ENCODE results near the gene SLC17A9. TPM values are rescaled to one million over a fixed set of nuclear protein-coding genes. Genes with fewer than 3 reads are reported as not detected.

SLC17A9 gene
- not detected for total RNA-seq

DNA sequence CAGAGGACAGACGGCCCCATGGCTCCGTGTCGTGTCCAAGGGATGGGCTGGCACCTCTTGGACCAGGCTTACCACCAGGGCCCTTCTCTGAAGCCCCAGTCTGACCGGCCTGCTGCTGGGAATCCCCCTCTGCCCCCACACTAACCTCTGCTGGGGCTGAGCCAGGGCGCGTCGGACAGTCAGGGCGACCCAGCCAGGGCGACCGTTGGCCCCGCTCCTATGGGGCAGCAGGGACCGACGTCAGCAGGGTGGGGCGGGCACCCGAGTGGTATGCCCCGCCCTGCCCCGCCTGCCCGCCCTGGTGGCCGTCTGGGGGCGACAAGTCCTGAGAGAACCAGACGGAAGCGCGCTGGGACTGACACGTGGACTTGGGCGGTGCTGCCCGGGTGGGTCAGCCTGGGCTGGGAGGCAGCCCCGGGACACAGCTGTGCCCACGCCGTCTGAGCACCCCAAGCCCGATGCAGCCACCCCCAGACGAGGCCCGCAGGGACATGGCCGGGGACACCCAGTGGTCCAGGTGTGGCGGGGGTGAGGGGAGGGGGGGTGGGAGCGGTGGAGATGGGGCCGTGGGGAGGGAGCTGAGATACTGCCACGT, at the start of gene SLC17A9:
Gene SLC17A9, plus strand, starts transcription at position 337 of the 595 bp plus-strand sequence. Its CDS starts 122 bp downstream, at position 459.
- no peaks in the 10 kb centered on the region for H3K27me3 ChIP-seq (ENCODE audit: control insufficient read depth in 3 of 3, insufficient read depth in 3 of 3, low read length in 3 of 3)
- no peak within 1 kb of the TSS for H3K27ac ChIP-seq (ENCODE audit: low read depth, low read length)
- H3K9me3 ChIP-seq (ENCODE audit: control insufficient read depth in 3 of 3, low read length in 3 of 3) = no peaks in the 10 kb centered on the region
- peak within 1 kb of the TSS; percentile 50 to 65 (median 62) for H3K9ac ChIP-seq (ENCODE audit: low read depth in 1 of 3, low read length in 3 of 3)
- peak within 1 kb of the TSS; percentile 48 to 54 (median 52) for H3K4me3 ChIP-seq (ENCODE audit: low read length in 3 of 3)
- peaks cover 13 to 41% (median 38%) of the 10 kb centered on the region in 3 donors for H3K4me1 ChIP-seq (ENCODE audit: control insufficient read depth in 3 of 3, insufficient read depth in 3 of 3, low read length in 3 of 3)
- H3K36me3 ChIP-seq (ENCODE audit: control insufficient read depth in 3 of 3, insufficient read depth in 3 of 3, low read length in 3 of 3) = peaks cover 16 to 24% (median 23%) of the 10 kb centered on the region in 3 donors

DNA sequence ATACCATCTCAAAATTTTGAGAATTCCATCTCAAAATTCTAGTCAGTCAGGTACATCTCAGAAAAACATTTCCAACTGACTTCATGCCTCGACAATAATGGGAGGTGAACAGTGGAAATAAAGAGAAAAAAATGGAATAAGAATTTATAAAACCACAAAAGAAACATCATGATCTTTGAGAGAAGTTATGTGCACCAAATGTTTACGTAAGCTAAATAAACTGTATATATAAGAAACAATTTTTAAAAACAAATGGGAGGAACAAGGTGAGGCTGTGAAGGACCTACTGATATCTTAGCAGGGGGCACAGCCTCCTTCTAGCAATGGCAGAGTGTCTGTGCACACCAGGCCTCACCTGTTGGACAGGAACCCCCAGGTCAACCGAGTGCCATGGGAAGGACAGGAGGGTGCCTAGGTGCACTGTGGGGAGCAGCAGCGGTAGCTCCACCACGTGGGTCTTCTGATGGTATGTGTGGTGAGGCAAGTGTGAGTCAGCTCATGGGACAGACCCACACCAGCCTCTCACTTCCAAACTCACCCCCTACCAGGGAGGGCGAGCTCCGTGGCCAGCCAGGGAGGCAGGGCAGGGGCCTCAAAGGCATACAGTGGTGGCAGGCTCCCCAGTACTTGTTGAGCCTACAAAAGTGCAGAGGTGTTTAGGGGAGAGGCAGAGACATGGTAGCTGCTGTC, 49.4 kb upstream of the SLC17A9 start:
- Histone ChIP-seq H3K4me1 (ENCODE audit: control insufficient read depth in 3 of 3, insufficient read depth in 3 of 3, low read length in 3 of 3) (peaks cover 15 to 29% (median 29%) of the 10 kb centered on the region in 3 donors), H3K9ac (ENCODE audit: low read depth in 1 of 3, low read length in 3 of 3) (no peak overlapping the region), H3K4me3 (ENCODE audit: low read length in 3 of 3) (no peak overlapping the region), H3K27me3 (ENCODE audit: control insufficient read depth in 3 of 3, insufficient read depth in 3 of 3, low read length in 3 of 3) (peaks cover 0 to 13% (median 0%) of the 10 kb centered on the region in 3 donors), H3K36me3 (ENCODE audit: control insufficient read depth in 3 of 3, insufficient read depth in 3 of 3, low read length in 3 of 3) (peaks cover 47 to 64% (median 54%) of the 10 kb centered on the region in 3 donors), H3K27ac (ENCODE audit: low read depth, low read length) (no peak overlapping the region), H3K9me3 (ENCODE audit: control insufficient read depth in 3 of 3, low read length in 3 of 3) (no peaks in the 10 kb centered on the region)

DNA sequence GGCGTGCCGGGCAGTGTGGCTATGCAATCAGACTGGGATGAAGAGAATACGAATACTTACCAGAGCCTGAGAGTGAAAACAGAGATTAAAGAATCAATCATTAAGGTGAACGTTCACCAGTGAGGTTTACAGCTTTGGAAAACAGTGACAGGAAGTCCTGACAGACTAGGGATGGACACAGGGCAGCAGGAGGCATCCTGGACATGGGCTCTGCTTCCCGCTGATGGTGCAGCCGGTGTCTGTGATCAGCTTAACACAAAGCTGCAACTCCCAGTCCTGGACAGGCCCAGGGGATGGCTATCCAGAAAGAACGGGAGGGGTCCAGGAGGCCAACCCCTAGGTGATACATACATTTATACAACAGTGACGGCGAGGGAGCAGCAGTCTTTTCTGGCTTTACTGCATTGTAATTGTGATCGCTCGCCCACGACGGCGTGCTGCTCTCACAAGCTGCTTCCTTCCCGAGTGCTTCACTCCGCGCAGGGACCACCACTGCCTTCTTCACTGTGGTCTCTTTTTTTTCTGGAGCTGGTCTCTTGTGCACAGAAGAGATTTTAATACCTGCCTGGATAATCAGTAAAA, 46.9 kb upstream of the SLC17A9 start:
- H3K36me3 ChIP-seq (ENCODE audit: control insufficient read depth in 3 of 3, insufficient read depth in 3 of 3, low read length in 3 of 3) = peaks cover 71 to 89% (median 80%) of the 10 kb centered on the region in 3 donors

GRCh38 chr20:62906209-62906608, 46.3 kb upstream of the SLC17A9 start:
- H3K4me3 ChIP-seq (ENCODE audit: low read length in 3 of 3) = no peak overlapping the region
- peaks cover 75 to 90% (median 84%) of the 10 kb centered on the region in 3 donors for H3K36me3 ChIP-seq (ENCODE audit: control insufficient read depth in 3 of 3, insufficient read depth in 3 of 3, low read length in 3 of 3)
- H3K9me3 ChIP-seq (ENCODE audit: control insufficient read depth in 3 of 3, low read length in 3 of 3) = no peaks in the 10 kb centered on the region
- peaks cover 0 to 12% (median 11%) of the 10 kb centered on the region in 3 donors for H3K4me1 ChIP-seq (ENCODE audit: control insufficient read depth in 3 of 3, insufficient read depth in 3 of 3, low read length in 3 of 3)
- H3K27me3 ChIP-seq (ENCODE audit: control insufficient read depth in 3 of 3, insufficient read depth in 3 of 3, low read length in 3 of 3) = no peaks in the 10 kb centered on the region
- no peak overlapping the region for H3K27ac ChIP-seq (ENCODE audit: low read depth, low read length)
- peak overlapping the region in 1 of 3 donors; percentile 11 for H3K9ac ChIP-seq (ENCODE audit: low read depth in 1 of 3, low read length in 3 of 3)

More for the DNA sequence above, 46.9 kb upstream of the SLC17A9 start:
- Histone ChIP-seq H3K27me3 (ENCODE audit: control insufficient read depth in 3 of 3, insufficient read depth in 3 of 3, low read length in 3 of 3) (no peaks in the 10 kb centered on the region), H3K27ac (ENCODE audit: low read depth, low read length) (no peak overlapping the region), H3K9me3 (ENCODE audit: control insufficient read depth in 3 of 3, low read length in 3 of 3) (no peaks in the 10 kb centered on the region), H3K4me3 (ENCODE audit: low read length in 3 of 3) (no peak overlapping the region), H3K4me1 (ENCODE audit: control insufficient read depth in 3 of 3, insufficient read depth in 3 of 3, low read length in 3 of 3) (peaks cover under 1 to 15% (median 13%) of the 10 kb centered on the region in 3 donors), H3K9ac (ENCODE audit: low read depth in 1 of 3, low read length in 3 of 3) (peak overlapping the region in 1 of 3 donors; percentile 11)

DNA sequence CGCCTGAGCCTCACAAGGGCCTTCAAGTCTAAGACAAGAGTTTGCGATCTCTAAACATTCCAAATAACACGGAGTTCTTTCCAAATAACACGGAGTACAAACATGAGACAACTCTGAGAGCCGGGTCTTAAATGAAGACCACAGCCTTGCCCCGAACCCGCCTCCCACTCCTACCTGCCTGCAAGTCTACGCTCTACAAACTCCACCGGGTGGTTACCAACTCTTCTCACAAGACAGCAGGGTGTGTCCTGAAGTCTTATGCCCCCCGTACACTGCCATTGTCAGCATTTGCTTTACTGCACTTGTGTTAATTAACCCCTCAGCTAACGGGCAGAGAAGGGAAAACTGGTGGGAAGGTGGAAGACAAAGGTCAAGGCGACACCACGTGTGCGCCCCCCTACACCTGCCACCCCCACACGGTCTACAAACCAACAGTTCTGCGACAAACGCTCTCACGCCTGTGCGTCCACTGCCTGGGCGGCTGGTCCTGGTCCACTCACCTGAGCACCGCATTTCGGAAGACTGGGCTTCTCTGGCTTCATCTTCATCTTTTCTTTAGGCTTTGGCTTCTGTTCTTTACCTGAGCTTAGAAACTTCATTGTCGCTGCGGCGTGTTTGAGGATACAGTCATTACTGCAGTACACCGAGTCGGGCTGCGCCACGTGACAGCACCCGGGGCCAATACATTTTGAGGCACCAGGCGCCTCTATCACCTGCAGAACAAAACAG, 45.7 kb upstream of the SLC17A9 start:
- Histone ChIP-seq H3K9me3 (ENCODE audit: control insufficient read depth in 3 of 3, low read length in 3 of 3) (no peaks in the 10 kb centered on the region), H3K27me3 (ENCODE audit: control insufficient read depth in 3 of 3, insufficient read depth in 3 of 3, low read length in 3 of 3) (no peaks in the 10 kb centered on the region), H3K4me3 (ENCODE audit: low read length in 3 of 3) (no peak overlapping the region), H3K4me1 (ENCODE audit: control insufficient read depth in 3 of 3, insufficient read depth in 3 of 3, low read length in 3 of 3) (peaks cover 0 to 12% (median 11%) of the 10 kb centered on the region in 3 donors), H3K27ac (ENCODE audit: low read depth, low read length) (no peak overlapping the region), H3K9ac (ENCODE audit: low read depth in 1 of 3, low read length in 3 of 3) (peak overlapping the region in 1 of 3 donors; percentile 16), H3K36me3 (ENCODE audit: control insufficient read depth in 3 of 3, insufficient read depth in 3 of 3, low read length in 3 of 3) (peaks cover 78 to 92% (median 86%) of the 10 kb centered on the region in 3 donors)

GRCh38 chr20:62907384-62908317, 44.9 kb upstream of the SLC17A9 start:
- Histone ChIP-seq H3K36me3 (ENCODE audit: control insufficient read depth in 3 of 3, insufficient read depth in 3 of 3, low read length in 3 of 3) (peaks cover 79 to 88% (median 86%) of the 10 kb centered on the region in 3 donors), H3K9ac (ENCODE audit: low read depth in 1 of 3, low read length in 3 of 3) (peak overlapping the region in 1 of 3 donors; percentile 16), H3K4me1 (ENCODE audit: control insufficient read depth in 3 of 3, insufficient read depth in 3 of 3, low read length in 3 of 3) (peaks cover 0 to 12% (median 11%) of the 10 kb centered on the region in 3 donors), H3K4me3 (ENCODE audit: low read length in 3 of 3) (no peak overlapping the region), H3K9me3 (ENCODE audit: control insufficient read depth in 3 of 3, low read length in 3 of 3) (no peaks in the 10 kb centered on the region), H3K27ac (ENCODE audit: low read depth, low read length) (no peak overlapping the region), H3K27me3 (ENCODE audit: control insufficient read depth in 3 of 3, insufficient read depth in 3 of 3, low read length in 3 of 3) (no peaks in the 10 kb centered on the region)

DNA sequence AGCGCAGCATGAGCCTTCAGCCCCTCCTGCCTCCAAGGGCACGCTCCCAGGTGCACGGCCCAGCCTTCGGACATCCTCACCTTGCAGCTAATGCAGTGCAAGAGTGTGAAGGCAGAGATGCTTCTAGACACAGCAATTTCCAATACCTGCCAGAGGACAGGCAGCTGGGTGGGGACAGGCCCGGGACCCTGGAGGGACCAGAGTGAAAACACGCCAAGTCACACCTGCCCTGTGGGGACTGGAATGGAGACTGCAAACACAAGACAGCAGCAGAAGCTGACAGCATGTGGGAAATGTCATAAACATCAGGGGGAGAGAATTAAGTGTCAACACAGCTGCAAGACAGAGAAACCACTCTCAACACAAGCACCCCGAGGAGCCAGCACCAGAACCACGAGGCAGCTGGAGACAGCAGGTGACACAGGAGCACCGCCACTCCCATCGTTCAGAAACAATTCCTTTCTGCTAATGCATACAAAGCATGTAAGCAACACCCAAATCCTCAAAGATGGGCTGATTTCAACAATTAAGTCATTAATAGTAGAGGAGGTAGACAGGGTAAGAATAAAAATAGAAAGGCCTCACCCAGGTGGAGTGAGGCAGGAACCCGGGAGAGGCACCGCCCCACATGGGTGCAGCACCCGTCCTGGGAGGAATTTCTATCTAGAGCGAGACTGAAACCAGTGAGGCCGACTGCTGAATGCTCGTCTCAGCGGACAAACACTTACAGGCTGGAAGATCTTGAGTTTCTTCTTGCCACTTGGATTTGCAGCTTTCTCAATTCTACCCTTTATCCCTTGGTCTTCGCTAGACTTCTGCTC, 43.3 kb upstream of the SLC17A9 start:
- no peaks in the 10 kb centered on the region for H3K9me3 ChIP-seq (ENCODE audit: control insufficient read depth in 3 of 3, low read length in 3 of 3)
- H3K36me3 ChIP-seq (ENCODE audit: control insufficient read depth in 3 of 3, insufficient read depth in 3 of 3, low read length in 3 of 3) = peaks cover 74 to 80% (median 76%) of the 10 kb centered on the region in 3 donors
- H3K27ac ChIP-seq (ENCODE audit: low read depth, low read length) = no peak overlapping the region
- no peak overlapping the region for H3K9ac ChIP-seq (ENCODE audit: low read depth in 1 of 3, low read length in 3 of 3)
- no peak overlapping the region for H3K4me3 ChIP-seq (ENCODE audit: low read length in 3 of 3)
- H3K4me1 ChIP-seq (ENCODE audit: control insufficient read depth in 3 of 3, insufficient read depth in 3 of 3, low read length in 3 of 3) = peaks cover 9 to 20% (median 15%) of the 10 kb centered on the region in 3 donors
- no peaks in the 10 kb centered on the region for H3K27me3 ChIP-seq (ENCODE audit: control insufficient read depth in 3 of 3, insufficient read depth in 3 of 3, low read length in 3 of 3)

DNA sequence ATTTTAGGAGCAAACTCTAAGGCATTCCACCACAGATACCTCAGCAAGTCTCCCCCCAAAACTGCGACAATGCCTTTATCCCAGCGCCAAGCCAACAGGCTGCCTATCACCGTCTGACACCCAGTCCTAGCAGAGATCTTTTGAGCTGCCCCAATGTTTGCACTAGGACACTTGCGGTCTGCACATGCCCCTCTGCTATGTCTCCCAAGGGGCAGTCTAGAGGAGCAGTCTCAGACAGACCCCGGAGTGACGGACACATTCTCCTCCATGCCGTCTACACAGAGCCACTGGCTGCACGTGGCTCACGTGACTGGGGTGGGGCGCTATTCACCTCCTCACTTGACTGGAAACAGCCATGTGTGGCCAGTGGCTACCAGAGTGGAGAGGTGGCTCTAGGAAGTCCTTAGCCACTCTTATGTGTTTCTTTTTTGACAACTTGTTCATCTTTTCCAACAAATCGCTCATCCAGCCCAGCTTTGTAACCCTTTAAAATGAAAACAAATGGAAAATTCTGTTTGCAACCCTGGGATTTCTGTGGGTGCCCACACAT, 42.2 kb upstream of the SLC17A9 start:
- Histone ChIP-seq H3K4me3 (ENCODE audit: low read length in 3 of 3) (no peak overlapping the region), H3K36me3 (ENCODE audit: control insufficient read depth in 3 of 3, insufficient read depth in 3 of 3, low read length in 3 of 3) (peaks cover 63 to 73% (median 67%) of the 10 kb centered on the region in 3 donors), H3K27ac (ENCODE audit: low read depth, low read length) (no peak overlapping the region), H3K27me3 (ENCODE audit: control insufficient read depth in 3 of 3, insufficient read depth in 3 of 3, low read length in 3 of 3) (no peaks in the 10 kb centered on the region), H3K4me1 (ENCODE audit: control insufficient read depth in 3 of 3, insufficient read depth in 3 of 3, low read length in 3 of 3) (peaks cover 20 to 29% (median 26%) of the 10 kb centered on the region in 3 donors), H3K9me3 (ENCODE audit: control insufficient read depth in 3 of 3, low read length in 3 of 3) (no peaks in the 10 kb centered on the region), H3K9ac (ENCODE audit: low read depth in 1 of 3, low read length in 3 of 3) (no peak overlapping the region)

Data from skeletal muscle tissue (tissue), 4 donors.